Body of pancreas (tissue), 4 donors: ENCODE results near the gene TPSB2. TPM values are rescaled to one million over a fixed set of nuclear protein-coding genes. Genes with fewer than 3 reads are reported as not detected.
A peak's percentile ranks its signal among the peaks of the same experiment; 100 is the strongest.

Source experiments
- ATAC-seq: fragments of 150-250 bp; one replicate; pipeline ENCODE4 v1.9.1; 2016
- DNase-seq, 4 donors: peaks; one replicate each; pipeline ENCODE4 v3.0.0-alpha.2; 2019
- H3K27ac ChIP-seq, 4 donors: fragments of 200-600 bp; sonication (generic); 1 replicate in 3 of 4; 2 replicates in 1 of 4; pipeline versions ENCODE4 v1.5.1 to v1.6.1; 2016 to 2019; ENCODE audit warnings: mild to moderate bottlenecking in 1 of 4, mixed read lengths in 1 of 4, moderate library complexity in 1 of 4
- H3K27me3 ChIP-seq, 2 donors: fragments of 200-600 bp; sonication (generic); one replicate each; pipeline ENCODE4 v1.6.0; 2016; ENCODE audit warnings: mild to moderate bottlenecking in 1 of 2
- H3K36me3 ChIP-seq, 2 donors: fragments of 200-600 bp; sonication (generic); replicated peaks in 1 of 2; 2 replicates each; pipeline ENCODE4 v1.5.1; 2016; ENCODE audit warnings: low read depth in 2 of 2; ENCODE audit not compliant: insufficient read depth in 1 of 2
- H3K4me1 ChIP-seq: fragments of 200-600 bp; sonication (generic); one replicate; pipeline ENCODE4 v1.6.0; 2016
- H3K4me3 ChIP-seq, 2 donors: fragments of 200-600 bp; sonication (generic); 1 replicate in 1 of 2; 2 replicates in 1 of 2; pipeline ENCODE4 v1.5.1; 2016 to 2019
- H3K9me3 ChIP-seq, 3 donors: fragments of 200-600 bp; sonication (generic); 1 replicate in 2 of 3; 2 replicates in 1 of 3; pipeline ENCODE4 v1.5.1; 2016
- CTCF ChIP-seq, 7 experiments: fragments of 450-650 bp in 4 of 7; fragments of 200-600 bp in 3 of 7; sonication (generic) in 3 of 7; IDR thresholded peaks; one replicate each; pipeline ENCODE4 v1.5.1; 2016 to 2019; ENCODE audit warnings: antibody characterized with exemption in 7 of 7
- POLR2A ChIP-seq, 3 donors: fragments of 450-650 bp; IDR thresholded peaks; one replicate each; pipeline ENCODE4 v1.6.1; 2016; ENCODE audit warnings: antibody characterized with exemption in 3 of 3, mild to moderate bottlenecking in 2 of 3
- WGBS, 2 donors: methylation state at CpG; one replicate each; pipeline ENCODE4 v1.1.5; 2017; 5-methylcytosine and 5-hydroxymethylcytosine counted together
- intact Hi-C: fragments of 100-400 bp; cut with DNase I; formaldehyde crosslinking; loops from one replicate; pipeline ENCODE4 v1.15.1; 2023
- total RNA-seq, 2 donors: library from RNA; depleted of rRNA; stranded (reverse); fragments of >200 nt; gene quantifications; one replicate each; pipeline ENCODE4 v1.1.0, GENCODE V29; 2016

The TPSB2 gene
- total RNA-seq, 2 donors from 2014 or later, result 4.4 to 21.8 TPM

- no peaks in the 10 kb centered on the region for H3K27me3 ChIP-seq
- H3K36me3 ChIP-seq, result no peaks in the 10 kb centered on the region
- peak in 3 of 4 donors; percentile 41 to 46 (median 46) for DNase-seq
- H3K4me3 ChIP-seq, result no peak overlapping the region
- peaks cover 27% of the 10 kb centered on the region for H3K4me1 ChIP-seq
- intact Hi-C loops, result no loop called here
- ATAC-seq, result no peak
- WGBS, 2 donors, result 20 to 50% methylated on average over 2 to 40 of the region's 45 CpGs
- peak overlapping the region; percentile 56 to 82 (median 74) for H3K27ac ChIP-seq
- no peaks in the 10 kb centered on the region for H3K9me3 ChIP-seq
- TF ChIP-seq CTCF (IDR thresholded peaks at IDR 0.05) (no peak), POLR2A (IDR thresholded peaks at IDR 0.05) (no peak)
These were observed 46.8 kb downstream of the TPSB2 start for GRCh38 chr16:1182950-1183907.

GRCh38 chr16:1182316-1182671 is 47.7 kb downstream of the TPSB2 start:
- peak; percentile 69 to 83 (median 79) for DNase-seq
- peaks cover 27% of the 10 kb centered on the region for H3K4me1 ChIP-seq
- H3K27me3 ChIP-seq, result no peaks in the 10 kb centered on the region
- ATAC-seq, result peak; percentile 78
- peak overlapping the region; percentile 56 to 82 (median 74) for H3K27ac ChIP-seq
- H3K9me3 ChIP-seq, result no peaks in the 10 kb centered on the region
- H3K36me3 ChIP-seq, result no peaks in the 10 kb centered on the region
- intact Hi-C loops, result no loop called here
- no peak overlapping the region for H3K4me3 ChIP-seq
- TF ChIP-seq CTCF (IDR thresholded peaks at IDR 0.05) (no peak), POLR2A (IDR thresholded peaks at IDR 0.05) (no peak)
- 8 to 16% methylated on average over 2 to 19 of the region's 19 CpGs for WGBS, 2 donors

DNA sequence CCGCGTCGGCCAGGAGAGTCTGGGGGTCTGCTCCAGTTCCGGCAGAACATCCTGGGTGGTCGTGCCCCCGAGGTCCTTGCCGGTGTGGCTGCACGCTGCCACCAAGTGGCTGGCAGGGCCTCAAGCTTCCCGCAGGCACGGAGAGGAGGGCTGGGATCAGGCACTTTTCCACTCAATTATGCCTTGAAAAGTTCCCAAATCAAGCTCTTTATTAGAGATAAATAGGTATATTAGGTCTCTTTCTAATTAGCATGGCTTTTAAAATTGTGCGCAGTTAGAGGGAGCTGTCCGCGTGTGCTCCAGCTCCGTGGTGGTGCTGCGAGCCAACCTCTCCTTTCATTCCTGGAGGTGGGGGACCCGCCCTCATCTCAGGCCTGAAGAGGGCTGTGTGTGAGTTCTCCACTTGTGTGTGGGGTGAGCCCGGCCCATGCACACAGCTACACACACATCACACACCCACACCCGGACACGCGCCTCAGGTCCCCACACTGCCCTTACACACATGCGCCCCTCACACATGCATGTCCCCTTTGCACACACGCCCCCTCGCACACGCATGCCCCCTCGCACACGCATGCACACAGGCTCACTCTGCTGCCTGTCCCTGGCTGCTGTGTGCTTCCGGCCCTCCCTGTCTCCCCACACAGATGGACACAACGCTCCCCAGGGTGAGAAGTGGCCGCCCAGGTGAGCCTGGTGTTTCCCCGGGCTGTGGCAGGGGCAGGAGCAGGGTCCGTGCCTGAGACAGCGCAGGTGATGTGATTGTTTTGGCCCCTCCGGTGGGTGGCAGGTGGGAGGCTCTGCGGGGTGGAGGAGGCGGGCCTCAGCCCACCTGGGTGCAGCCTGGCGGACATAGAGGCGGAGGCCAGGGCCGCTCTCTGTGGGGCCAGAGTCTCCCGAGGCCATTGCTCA is 48.3 kb downstream of the TPSB2 start:
- Histone ChIP-seq H3K4me1 (peaks cover 27% of the 10 kb centered on the region), H3K36me3 (no peaks in the 10 kb centered on the region), H3K27me3 (no peaks in the 10 kb centered on the region), H3K27ac (peak overlapping the region; percentile 56 to 82 (median 74)), H3K4me3 (no peak overlapping the region), H3K9me3 (no peaks in the 10 kb centered on the region)
- TF ChIP-seq CTCF (IDR thresholded peaks at IDR 0.05) (no peak), POLR2A (IDR thresholded peaks at IDR 0.05) (peak in 2 of 3 donors; percentile 24 to 55)
- DNase-seq, result no peak
- intact Hi-C loops, result no loop called here
- peak; percentile 50 for ATAC-seq
- WGBS, 2 donors, result 58 to 77% methylated on average over 7 to 39 of the region's 39 CpGs

DNA sequence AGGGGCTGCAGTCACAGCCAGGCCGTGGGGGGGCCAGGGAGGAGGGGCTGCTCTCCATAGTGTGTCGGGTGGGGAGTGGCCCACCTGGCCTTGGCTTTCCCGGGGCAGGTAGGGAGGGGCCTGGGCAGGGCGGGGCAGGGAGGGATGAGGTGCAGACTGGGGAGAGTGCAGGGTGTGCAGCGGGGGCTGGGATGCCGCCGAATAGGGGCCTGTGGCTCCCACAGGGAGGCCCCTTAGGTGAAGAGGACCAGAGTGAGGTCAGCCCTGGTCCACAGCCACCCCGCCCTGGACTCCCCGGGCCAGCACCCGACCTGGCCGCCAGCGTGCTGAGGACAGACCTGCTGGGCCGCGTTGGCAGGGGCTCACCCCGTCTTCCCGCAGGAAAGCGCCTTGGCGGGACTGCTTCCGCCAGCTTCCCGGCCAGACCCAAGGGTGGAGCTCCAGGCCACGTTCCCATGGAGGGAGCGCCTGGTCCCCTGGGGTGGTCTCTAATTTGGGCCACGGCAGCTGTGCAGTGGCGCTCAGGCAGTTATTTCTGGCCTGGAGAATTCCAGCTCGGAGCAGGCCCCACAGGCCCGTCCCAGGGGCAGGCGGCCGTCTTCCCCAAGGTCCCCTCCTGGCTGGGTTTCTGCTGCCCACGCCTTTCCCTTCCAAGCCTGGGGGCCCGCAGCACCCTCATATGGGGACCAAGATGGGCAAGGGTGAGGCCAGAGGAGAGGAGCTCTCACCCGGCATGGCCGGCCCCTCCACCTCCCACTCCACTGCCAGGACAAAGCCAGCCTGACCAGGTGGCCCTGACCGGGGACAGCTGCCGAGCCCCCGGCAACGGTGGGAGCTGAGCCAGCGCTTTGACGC is 49.2 kb downstream of the TPSB2 start:
- ATAC-seq, result no peak
- DNase-seq, result peak in 1 of 4 donors; percentile 33
- intact Hi-C loops, result no loop called here
- H3K4me3 ChIP-seq, result no peak overlapping the region
- H3K9me3 ChIP-seq, result no peaks in the 10 kb centered on the region
- peaks cover 27% of the 10 kb centered on the region for H3K4me1 ChIP-seq
- TF ChIP-seq CTCF (IDR thresholded peaks at IDR 0.05) (no peak), POLR2A (IDR thresholded peaks at IDR 0.05) (no peak)
- H3K27me3 ChIP-seq, result no peaks in the 10 kb centered on the region
- peak overlapping the region in 3 of 4 donors; percentile 68 to 82 (median 81) for H3K27ac ChIP-seq
- no peaks in the 10 kb centered on the region for H3K36me3 ChIP-seq
- WGBS, 2 donors, result 60 to 69% methylated on average over 6 to 38 of the region's 38 CpGs
